Uterus (tissue), 4 donors: ENCODE measurements around the gene XYLT1. TPM values are rescaled to one million over a fixed set of nuclear protein-coding genes. Genes with fewer than 3 reads are reported as not detected.

ENCODE experiments used
- DNase-seq, 2 donors: peaks; one replicate each; pipeline ENCODE4 v3.0.0-alpha.2; 2019 to 2020
- H3K27ac ChIP-seq, 2 donors: fragments of 200-600 bp; sonication (generic); 1 replicate in 1 of 2; 2 replicates in 1 of 2; pipeline ENCODE4 v1.5.1; 2016 to 2018
- H3K27me3 ChIP-seq, 2 donors: fragments of 200-600 bp; sonication (generic); one replicate each; pipeline ENCODE4 v1.5.1; 2018 to 2019; ENCODE audit warnings: control low read depth in 1 of 2
- H3K36me3 ChIP-seq, 2 donors: fragments of 200-600 bp; sonication (generic); one replicate each; pipeline ENCODE4 v1.5.1; 2019; ENCODE audit warnings: control low read depth in 1 of 2
- H3K4me1 ChIP-seq, 2 donors: fragments of 200-600 bp; sonication (generic); one replicate each; pipeline ENCODE4 v1.5.1; 2018 to 2019; ENCODE audit warnings: control low read depth in 1 of 2
- H3K4me3 ChIP-seq, 2 donors: fragments of 200-600 bp; sonication (generic); 1 replicate in 1 of 2; 2 replicates in 1 of 2; pipeline ENCODE4 v1.5.1; 2018 to 2019; ENCODE audit warnings: mild to moderate bottlenecking in 1 of 2
- H3K9me3 ChIP-seq, 2 donors: fragments of 200-600 bp; sonication (generic); one replicate each; pipeline ENCODE4 v1.5.1; 2019; ENCODE audit warnings: control low read depth in 1 of 2
- CTCF ChIP-seq, 4 experiments: fragments of 200-600 bp in 2 of 4; fragments of 450-650 bp in 2 of 4; sonication (generic) in 2 of 4; IDR thresholded peaks; one replicate each; pipeline ENCODE4 v1.5.1; 2016 to 2019; ENCODE audit warnings: antibody characterized with exemption in 4 of 4, mild to moderate bottlenecking in 2 of 4, moderate library complexity in 1 of 4
- POLR2A ChIP-seq, 2 donors: fragments of 450-650 bp; IDR thresholded peaks; one replicate each; pipeline ENCODE4 v1.6.1; 2016; ENCODE audit warnings: antibody characterized with exemption in 2 of 2, mild to moderate bottlenecking in 1 of 2, moderate library complexity in 1 of 2
- intact Hi-C: fragments of 100-400 bp; cut with DNase I; formaldehyde crosslinking; loops from one replicate; pipeline ENCODE4 v1.15.1; 2023; ENCODE audit warnings: low total_unique reads
- total RNA-seq, 4 donors: library from RNA; depleted of rRNA in 3 of 4; stranded (reverse); fragments of >200 nt in 3 of 4; gene quantifications; one replicate each; pipeline versions ENCODE4 v1.1.0 to v1.2.4, GENCODE V29; 2014 to 2023
- donor health status: DM: yes; HTN: yes; CAD: no.

XYLT1 gene
- total RNA-seq, 4 donors from 2014 or later = 1.5 to 42.2 (median 15.7) TPM

- H3K4me1 ChIP-seq = no peaks in the 10 kb centered on the region
- intact Hi-C loops = no loop called here
- H3K9me3 ChIP-seq = no peaks in the 10 kb centered on the region
- H3K36me3 ChIP-seq = no peaks in the 10 kb centered on the region
- no peak for DNase-seq
- H3K27me3 ChIP-seq = no peaks in the 10 kb centered on the region
- no peak overlapping the region for H3K27ac ChIP-seq
- no peak overlapping the region for H3K4me3 ChIP-seq
- TF ChIP-seq POLR2A (IDR thresholded peaks at IDR 0.05) (no peak), CTCF (IDR thresholded peaks at IDR 0.05) (no peak)
Measured at GRCh38 chr16:17475104-17475503, 4.3 kb upstream of the XYLT1 start.

DNA sequence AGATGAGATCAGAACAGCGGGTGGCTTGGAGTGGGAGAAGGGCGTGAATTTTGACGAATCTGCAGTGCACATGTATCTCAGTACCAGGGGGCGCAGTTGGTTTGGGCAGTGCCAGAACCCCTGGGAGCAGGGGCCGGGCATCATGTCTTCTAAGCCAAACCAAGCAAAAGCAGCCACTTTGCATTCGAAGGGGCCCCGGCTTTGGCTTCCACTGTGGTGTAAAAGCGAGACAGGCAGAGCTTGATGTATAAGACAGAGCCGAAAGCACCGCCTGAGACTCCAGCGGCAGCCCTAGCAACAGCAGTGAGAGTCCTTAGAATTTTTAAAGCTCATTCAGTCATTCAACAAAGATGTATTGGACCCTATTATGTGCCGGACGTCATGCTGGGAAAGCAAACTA, 3.8 kb upstream of the XYLT1 start:
- H3K9me3 ChIP-seq = no peaks in the 10 kb centered on the region
- intact Hi-C loops = no loop called here
- H3K36me3 ChIP-seq = no peaks in the 10 kb centered on the region
- TF ChIP-seq CTCF (IDR thresholded peaks at IDR 0.05) (no peak), POLR2A (IDR thresholded peaks at IDR 0.05) (no peak)
- H3K4me1 ChIP-seq = no peaks in the 10 kb centered on the region
- H3K27me3 ChIP-seq = no peaks in the 10 kb centered on the region
- DNase-seq = no peak
- H3K27ac ChIP-seq = no peak overlapping the region
- no peak overlapping the region for H3K4me3 ChIP-seq

GRCh38 chr16:17474037-17474436, 3.3 kb upstream of the XYLT1 start:
- Histone ChIP-seq H3K4me1 (no peaks in the 10 kb centered on the region), H3K36me3 (no peaks in the 10 kb centered on the region), H3K9me3 (no peaks in the 10 kb centered on the region), H3K27me3 (no peaks in the 10 kb centered on the region), H3K4me3 (no peak overlapping the region), H3K27ac (no peak overlapping the region)
- peak in 1 of 2 donors; percentile 18 for DNase-seq
- no peak for TF ChIP-seq POLR2A (IDR thresholded peaks at IDR 0.05)
- intact Hi-C loops = no loop called here

DNA sequence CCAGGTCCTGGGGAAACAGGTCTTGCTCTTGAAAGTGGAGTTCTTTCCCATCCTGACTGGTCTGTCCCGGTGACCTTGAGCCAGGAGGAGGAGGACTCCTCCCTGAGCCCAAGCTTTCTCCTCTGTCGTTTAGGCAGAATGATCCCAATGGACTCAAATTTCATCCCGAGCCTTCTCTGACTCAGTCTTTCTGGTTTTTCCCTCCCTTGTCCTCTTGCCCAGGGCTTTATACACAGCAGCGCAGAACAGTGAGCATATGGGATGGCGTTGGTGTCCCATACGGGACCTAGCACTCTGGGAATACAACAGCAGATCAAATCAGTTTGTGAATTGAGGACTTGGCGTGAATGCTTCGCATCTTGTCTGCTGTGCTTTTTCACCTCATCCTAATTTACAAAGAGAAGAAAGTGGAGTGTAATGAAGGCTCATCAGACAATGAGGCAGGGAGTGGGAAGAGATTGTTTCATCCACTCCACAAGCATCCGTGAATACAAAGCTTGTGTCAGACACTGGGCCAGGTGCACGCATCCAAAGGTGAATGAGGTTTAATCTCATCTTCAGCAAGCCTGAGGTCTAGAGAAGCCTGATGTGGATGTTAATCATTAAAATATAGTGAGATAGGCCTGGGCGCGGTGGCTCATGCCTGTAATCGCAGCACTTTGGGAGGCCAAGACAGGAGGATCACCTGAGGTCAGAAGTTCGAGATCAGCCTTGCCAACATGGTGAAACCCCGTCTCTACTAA, 1.1 kb upstream of the XYLT1 start:
- Histone ChIP-seq H3K4me3 (no peak overlapping the region), H3K36me3 (no peaks in the 10 kb centered on the region), H3K4me1 (no peaks in the 10 kb centered on the region), H3K9me3 (no peaks in the 10 kb centered on the region), H3K27me3 (no peaks in the 10 kb centered on the region), H3K27ac (peak overlapping the region; percentile 88 to 98)
- intact Hi-C loops = no loop called here
- DNase-seq = no peak
- TF ChIP-seq CTCF (IDR thresholded peaks at IDR 0.05) (no peak), POLR2A (IDR thresholded peaks at IDR 0.05) (no peak)

DNA sequence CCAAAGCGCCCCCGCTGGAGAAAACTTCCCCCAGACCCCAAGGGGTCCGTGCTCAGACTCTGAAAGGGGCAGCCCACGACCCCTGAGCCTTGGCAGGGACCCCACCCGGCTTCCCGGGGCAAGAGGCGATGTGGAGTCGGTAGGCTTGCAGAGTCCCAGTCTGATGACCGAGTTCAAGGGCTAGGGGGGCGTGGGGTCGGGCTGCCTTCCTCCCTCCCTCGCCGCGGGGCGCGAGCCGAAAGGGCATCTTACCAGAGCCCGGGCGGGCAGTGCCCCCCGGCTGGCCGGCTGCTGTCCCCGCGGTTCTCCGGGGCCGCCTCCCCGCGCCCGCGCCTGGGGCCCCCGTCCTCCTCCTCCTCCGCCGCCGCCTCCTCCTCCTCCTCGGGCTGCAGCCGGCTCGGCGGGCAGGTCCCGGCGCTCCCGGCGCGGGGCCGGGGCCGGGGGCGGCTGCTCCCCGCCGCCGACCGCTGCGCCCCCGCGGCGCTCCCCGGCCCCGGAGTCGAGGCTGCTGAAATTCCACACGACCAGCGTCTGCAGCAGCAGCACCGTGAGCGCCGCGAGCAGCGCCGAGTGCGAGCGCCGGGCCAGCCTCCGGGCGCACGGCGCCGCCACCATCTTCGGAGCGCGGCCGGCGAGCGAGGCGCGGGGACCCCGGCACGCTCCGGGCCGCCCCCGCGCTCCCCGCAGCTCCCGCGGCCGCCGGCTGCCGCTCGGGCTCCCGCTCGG, 415 bp downstream of the XYLT1 start:
- peak overlapping the region; percentile 54 to 66 for H3K4me3 ChIP-seq
- TF ChIP-seq CTCF (IDR thresholded peaks at IDR 0.05) (no peak), POLR2A (IDR thresholded peaks at IDR 0.05) (no peak)
- no peaks in the 10 kb centered on the region for H3K9me3 ChIP-seq
- H3K4me1 ChIP-seq = no peaks in the 10 kb centered on the region
- intact Hi-C loops = no loop called here
- H3K36me3 ChIP-seq = no peaks in the 10 kb centered on the region
- H3K27me3 ChIP-seq = no peaks in the 10 kb centered on the region
- DNase-seq = peak; percentile 41
- peak overlapping the region; percentile 88 to 98 for H3K27ac ChIP-seq
